Nephron progenitor cell (in vitro differentiated cells): ENCODE results near the gene DIPK1B.

Source experiments
- DNase-seq: peaks from one replicate; pipeline ENCODE4 v3.0.0; 2021
- H3K27ac Mint-ChIP-seq: 2 replicates; pipeline ENCODE4 v1.8.0; 2021; ENCODE audit warnings: mild to moderate bottlenecking, moderate library complexity, mixed read lengths
- H3K27me3 Mint-ChIP-seq: 2 replicates; pipeline ENCODE4 v1.8.0; 2021; ENCODE audit warnings: mild to moderate bottlenecking, low read depth, mixed read lengths; ENCODE audit not compliant: poor library complexity
- H3K36me3 Mint-ChIP-seq: 2 replicates; pipeline ENCODE4 v1.8.0; 2021; ENCODE audit warnings: low read depth, mixed read lengths
- H3K4me1 Mint-ChIP-seq: 2 replicates; pipeline ENCODE4 v1.8.0; 2021; ENCODE audit warnings: mixed read lengths
- H3K4me3 Mint-ChIP-seq: 2 replicates; pipeline ENCODE4 v1.8.0; 2021; ENCODE audit warnings: mild to moderate bottlenecking, moderate library complexity, mixed read lengths
- H3K9me3 Mint-ChIP-seq: 2 replicates; pipeline ENCODE4 v1.8.0; 2021; ENCODE audit warnings: mild to moderate bottlenecking, moderate library complexity, mixed read lengths
- TF ChIP-seq, protein P1 (sequence below): fragments of 200-600 bp; sonication (generic); IDR thresholded peaks from 2 replicates; pipeline ENCODE4 v1.5.0; 2021; ENCODE audit warnings: antibody characterized with exemption

Gene DIPK1B

DNA sequence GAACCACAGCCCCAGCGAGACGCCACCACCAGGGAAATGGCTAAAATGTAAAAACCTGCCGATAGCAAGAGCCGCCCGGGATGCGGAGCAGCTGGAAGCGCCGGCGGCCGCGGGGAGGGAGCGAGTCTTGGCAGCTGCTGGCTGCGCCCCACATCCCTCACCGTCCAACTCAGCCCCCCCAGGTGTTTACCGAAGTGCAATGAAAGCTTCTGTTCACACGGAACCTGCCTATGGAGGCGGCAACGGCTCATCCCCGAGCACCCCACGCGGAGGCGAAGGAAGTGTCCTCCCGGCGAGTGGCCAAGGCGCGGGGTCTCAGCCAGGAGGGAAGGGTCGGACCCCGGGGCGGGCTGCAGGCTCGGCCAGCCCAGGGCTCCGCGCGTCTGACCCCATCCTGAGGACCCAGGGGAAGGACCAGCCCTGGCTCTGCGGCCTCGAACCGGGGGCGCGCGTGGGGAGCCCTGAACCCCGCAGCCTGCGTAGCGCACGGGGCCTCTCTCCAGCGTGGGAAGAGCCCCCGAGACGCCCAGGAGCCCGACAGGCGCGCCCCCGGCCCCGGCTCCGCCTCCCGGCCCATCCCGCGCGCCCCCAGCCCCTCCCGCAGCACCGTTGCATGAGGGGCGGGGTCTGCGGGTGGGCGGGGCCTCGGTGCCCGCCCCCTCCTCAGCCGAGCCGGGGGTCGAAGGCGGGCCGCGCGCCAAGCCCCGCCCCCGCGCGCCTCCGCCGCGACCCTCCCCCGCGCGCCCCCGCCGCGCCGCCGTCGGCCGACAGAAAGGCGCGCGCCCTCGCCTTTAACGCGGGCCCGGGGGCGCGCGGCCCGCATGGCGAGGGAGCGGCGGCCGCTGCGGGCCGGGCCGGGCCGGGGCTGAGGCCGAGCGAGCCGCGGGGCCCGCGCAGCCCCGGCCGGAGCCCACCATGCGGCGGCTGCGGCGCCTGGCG is at the start of gene DIPK1B:
DIPK1B (plus strand) TSS at position 822 of the 939 bp plus-strand sequence; CDS start at position 916, 94 bp downstream.
- H3K27ac Mint-ChIP-seq: no peak within 1 kb of the TSS

DNA sequence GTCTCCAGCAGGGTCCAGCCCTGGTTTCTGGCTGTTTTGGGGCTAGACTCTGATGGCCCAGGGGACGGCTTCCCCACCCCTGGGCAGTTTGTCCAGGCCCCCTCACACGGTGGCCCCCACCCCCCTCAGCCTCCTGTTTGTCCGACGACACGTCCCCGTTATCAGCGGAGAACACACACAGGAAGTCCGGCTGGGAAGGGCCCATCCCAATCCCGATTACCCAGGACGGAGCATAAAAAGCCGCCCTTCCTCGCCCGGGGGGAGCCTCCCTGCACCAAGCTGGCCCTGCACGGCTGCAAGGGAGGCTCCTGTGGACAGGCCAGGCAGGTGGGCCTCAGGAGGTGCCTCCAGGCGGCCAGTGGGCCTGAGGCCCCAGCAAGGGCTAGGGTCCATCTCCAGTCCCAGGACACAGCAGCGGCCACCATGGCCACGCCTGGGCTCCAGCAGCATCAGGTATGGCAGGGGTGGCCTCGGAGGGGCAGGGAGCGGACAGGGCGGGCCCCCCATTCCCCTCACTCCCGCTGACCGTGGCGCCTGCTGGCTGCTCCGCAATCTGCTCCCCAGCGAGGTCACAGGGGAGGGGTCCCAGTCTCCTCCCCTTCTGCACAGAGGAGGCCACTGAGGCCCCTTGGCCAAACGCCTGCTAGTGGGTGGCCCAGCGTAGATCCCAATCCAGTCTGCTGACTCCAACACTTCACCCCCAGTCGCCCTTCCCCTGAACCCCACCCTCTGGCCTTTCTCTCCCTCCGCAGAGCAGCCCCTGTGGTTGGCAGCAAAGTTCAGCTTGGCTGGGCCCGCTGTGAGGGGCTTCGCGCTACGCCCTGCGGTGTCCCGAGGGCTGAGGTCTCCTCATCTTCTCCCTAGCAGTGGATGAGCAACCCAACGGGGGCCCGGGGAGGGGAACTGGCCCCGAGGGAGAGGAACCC is 49.5 kb upstream of the DIPK1B start, which contains the start of gene EGFL7:
EGFL7 (plus strand) TSS at position 261 of the 926 bp plus-strand sequence. CDS start 5,367 bp downstream, outside the sequence.
- Mint-ChIP-seq H3K4me3 (no peak within 1 kb of the TSS), H3K36me3 (no peaks in the 10 kb centered on the region), H3K4me1 (peaks cover 29% of the 10 kb centered on the region), H3K27me3 (peaks cover 4% of the 10 kb centered on the region), H3K9me3 (no peaks in the 10 kb centered on the region), H3K27ac (no peak within 1 kb of the TSS)
- DNase-seq: no peak
- TF ChIP-seq, protein P1, sequence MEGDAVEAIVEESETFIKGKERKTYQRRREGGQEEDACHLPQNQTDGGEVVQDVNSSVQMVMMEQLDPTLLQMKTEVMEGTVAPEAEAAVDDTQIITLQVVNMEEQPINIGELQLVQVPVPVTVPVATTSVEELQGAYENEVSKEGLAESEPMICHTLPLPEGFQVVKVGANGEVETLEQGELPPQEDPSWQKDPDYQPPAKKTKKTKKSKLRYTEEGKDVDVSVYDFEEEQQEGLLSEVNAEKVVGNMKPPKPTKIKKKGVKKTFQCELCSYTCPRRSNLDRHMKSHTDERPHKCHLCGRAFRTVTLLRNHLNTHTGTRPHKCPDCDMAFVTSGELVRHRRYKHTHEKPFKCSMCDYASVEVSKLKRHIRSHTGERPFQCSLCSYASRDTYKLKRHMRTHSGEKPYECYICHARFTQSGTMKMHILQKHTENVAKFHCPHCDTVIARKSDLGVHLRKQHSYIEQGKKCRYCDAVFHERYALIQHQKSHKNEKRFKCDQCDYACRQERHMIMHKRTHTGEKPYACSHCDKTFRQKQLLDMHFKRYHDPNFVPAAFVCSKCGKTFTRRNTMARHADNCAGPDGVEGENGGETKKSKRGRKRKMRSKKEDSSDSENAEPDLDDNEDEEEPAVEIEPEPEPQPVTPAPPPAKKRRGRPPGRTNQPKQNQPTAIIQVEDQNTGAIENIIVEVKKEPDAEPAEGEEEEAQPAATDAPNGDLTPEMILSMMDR: no peak

More for the DNA sequence above, at the start of gene DIPK1B:
- Mint-ChIP-seq H3K36me3 (no peaks in the 10 kb centered on the region), H3K4me3 (peak within 1 kb of the TSS; percentile 84), H3K27me3 (peaks cover 19% of the 10 kb centered on the region), H3K4me1 (peaks cover 30% of the 10 kb centered on the region), H3K9me3 (no peaks in the 10 kb centered on the region)
- TF ChIP-seq, protein P1: no peak
- DNase-seq: peak; percentile 83

DNA sequence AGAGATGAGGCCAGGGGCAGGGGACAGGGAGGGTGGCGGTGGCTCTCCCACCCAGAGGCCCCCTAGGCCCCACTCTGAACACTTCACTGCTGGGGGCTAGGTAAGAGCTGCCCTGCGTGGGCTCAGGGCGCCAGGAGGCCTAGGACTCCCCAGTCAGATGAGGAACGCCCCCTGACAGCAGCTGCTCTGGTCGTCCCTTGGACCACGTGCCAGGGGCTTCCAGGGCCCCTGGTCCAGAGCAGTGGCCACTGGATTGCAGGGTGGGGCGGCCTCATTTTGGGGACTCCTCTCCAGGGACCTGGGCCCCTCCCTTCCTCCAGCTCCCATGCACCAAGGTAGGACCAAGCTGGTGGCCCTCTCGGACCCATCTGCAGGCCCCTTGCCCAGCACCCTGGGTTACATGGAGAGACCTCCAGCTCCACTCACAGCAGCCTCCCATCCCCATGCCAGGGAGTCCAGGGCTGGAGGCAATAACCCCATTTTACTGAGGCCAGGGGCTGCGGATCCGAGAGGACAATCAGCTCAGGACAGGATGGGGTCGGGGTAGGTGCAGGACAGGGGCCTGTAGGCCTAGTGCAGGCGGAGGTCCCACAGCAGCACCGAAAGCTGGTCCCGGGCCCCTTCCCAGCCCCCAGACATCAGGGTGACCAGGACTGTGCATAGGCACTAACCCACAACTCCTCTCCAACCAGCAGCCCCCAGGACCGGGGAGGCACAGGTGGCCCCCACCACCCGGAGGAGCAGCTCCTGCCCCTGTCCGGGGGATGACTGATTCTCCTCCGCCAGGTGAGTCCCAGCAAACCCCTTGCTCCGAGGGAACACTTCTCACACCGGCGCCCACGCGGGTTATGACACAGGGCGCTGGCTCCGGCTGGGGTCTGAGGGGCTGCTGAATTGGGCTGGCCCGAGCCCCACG is 48.1 kb upstream of the DIPK1B start:
- no peaks in the 10 kb centered on the region for H3K36me3 Mint-ChIP-seq
- no peak overlapping the region for H3K27ac Mint-ChIP-seq
- no peak for DNase-seq
- peak overlapping the region; percentile 73 for H3K4me3 Mint-ChIP-seq
- TF ChIP-seq, protein P1: no peak
- no peaks in the 10 kb centered on the region for H3K9me3 Mint-ChIP-seq
- H3K4me1 Mint-ChIP-seq: peaks cover 31% of the 10 kb centered on the region
- H3K27me3 Mint-ChIP-seq: no peaks in the 10 kb centered on the region

DNA sequence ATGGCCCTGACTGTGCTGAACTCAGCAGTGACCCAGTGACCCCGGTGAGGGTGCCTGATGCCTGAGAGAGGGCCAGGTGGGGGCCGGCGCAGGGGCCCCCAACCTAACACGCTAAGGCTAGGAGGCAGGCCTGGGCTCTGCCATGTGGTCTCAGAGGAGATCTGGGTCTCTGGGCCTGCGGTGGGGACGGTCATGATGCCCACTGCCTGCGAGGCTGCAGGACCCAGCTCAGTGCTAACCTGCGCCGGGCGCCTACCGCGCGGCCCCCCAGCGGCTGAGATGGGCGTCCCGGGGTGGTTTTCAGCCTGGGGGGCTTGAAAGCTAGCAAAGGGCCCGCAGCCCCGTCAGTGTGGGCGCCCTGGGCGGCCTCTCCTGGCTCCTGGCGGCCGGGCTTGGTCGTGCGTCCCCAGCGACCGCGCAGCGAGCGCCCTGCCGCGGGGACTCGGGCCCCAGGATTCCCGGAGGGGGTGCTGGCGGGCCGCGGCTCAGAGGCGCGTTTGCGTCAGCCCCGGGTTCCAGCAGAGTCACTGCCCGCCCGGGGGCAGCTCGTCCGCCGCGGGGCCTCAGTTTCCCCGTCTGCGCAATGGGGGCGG is 47.2 kb upstream of the DIPK1B start:
- no peaks in the 10 kb centered on the region for H3K9me3 Mint-ChIP-seq
- H3K27me3 Mint-ChIP-seq: no peaks in the 10 kb centered on the region
- H3K4me1 Mint-ChIP-seq: peaks cover 31% of the 10 kb centered on the region
- no peaks in the 10 kb centered on the region for H3K36me3 Mint-ChIP-seq
- H3K27ac Mint-ChIP-seq: no peak overlapping the region
- peak; percentile 62 for DNase-seq
- peak overlapping the region; percentile 73 for H3K4me3 Mint-ChIP-seq
- TF ChIP-seq, protein P1: peak; percentile 25
